HCT116 (cell line): ENCODE results near the gene SBF2. TPM values are rescaled to one million over a fixed set of nuclear protein-coding genes. Genes with fewer than 3 reads are reported as not detected.

Experiments
- ATAC-seq: fragments of 200-7000 bp; cut with Tn5 transposase; 2 replicates; pipeline ENCODE4 v1.9.1; 2020; ENCODE audit warnings: mild to moderate bottlenecking, moderate library complexity
- BruUV-seq: library from RNA; stranded (reverse); fragments of 400-500 nt; replicated peaks from 2 replicates; lab custom pipeline; 2021; lab: Mats Ljungman, UMichigan
- CTCF ChIA-PET: fragments of 300-600 bp; sonication (Branson Sonifier 250); formaldehyde crosslinking; loops from one replicate; lab custom pipeline; 2021; ENCODE audit warnings: antibody characterized with exemption; lab: Charles Lee
- POLR2A ChIA-PET: fragments of 300-600, 350-600 bp; sonication (Branson Sonifier 250); formaldehyde crosslinking; loops from one replicate; lab custom pipeline; 2021; ENCODE audit warnings: antibody characterized with exemption; lab: Charles Lee
- RAD21 ChIA-PET, 2 experiments: fragments of 300-600 bp; sonication (Branson Sonifier 250); formaldehyde crosslinking; loops; one replicate each; lab custom pipeline; 2023; ENCODE audit warnings: low total read pairs in 2 of 2; ENCODE audit not compliant: uncharacterized antibody in 2 of 2, unreplicated experiment in 2 of 2, low non-redundant PET in 1 of 2; lab: Charles Lee
- DNase-seq: peaks from one replicate; pipeline ENCODE4 v3.0.0-alpha.2; 2010; ENCODE audit warnings: low read depth, low spot score
- H2AFZ ChIP-seq: fragments of 200-600 bp; shearing (Covaris generic), sonication (generic); 2 replicates; pipeline ENCODE4 v1.6.1; 2017; ENCODE audit warnings: low read depth, mixed run types, mixed read lengths, antibody characterized with exemption, low read length; ENCODE audit not compliant: poor library complexity, severe bottlenecking
- H3K27ac ChIP-seq: 2 replicates; pipeline ENCODE4 v1.5.1; 2012; ENCODE audit warnings: low read depth, low read length
- H3K27me3 ChIP-seq: fragments of 200-600 bp; sonication (generic); 2 replicates; pipeline ENCODE4 v1.6.1; 2016; ENCODE audit warnings: mixed run types, low read length, mixed read lengths; ENCODE audit not compliant: insufficient read depth
- H3K36me3 ChIP-seq, 2 experiments: fragments of 200-500 bp in 1 of 2; fragments of 200-600 bp in 1 of 2; sonication (Bioruptor generic) in 1 of 2; sonication (generic) in 1 of 2; 2 replicates each; pipeline versions ENCODE4 v1.5.1 to v1.6.1; 2014 to 2016; ENCODE audit warnings: low read length in 2 of 2, inconsistent platforms in 1 of 2, mixed read lengths in 1 of 2, mixed run types in 1 of 2; ENCODE audit not compliant: insufficient read depth in 2 of 2, control insufficient read depth in 1 of 2
- H3K4me1 ChIP-seq, 2 experiments: fragments of 200-600 bp in 1 of 2; sonication (generic) in 1 of 2; 2 replicates each; pipeline versions ENCODE4 v1.5.1 to v1.6.1; 2012 to 2017; ENCODE audit warnings: low read length in 2 of 2, inconsistent platforms in 1 of 2, mild to moderate bottlenecking in 1 of 2, mixed read lengths in 1 of 2, mixed run types in 1 of 2, moderate library complexity in 1 of 2; ENCODE audit not compliant: insufficient read depth in 2 of 2, control insufficient read depth in 1 of 2
- H3K4me2 ChIP-seq: fragments of 200-600 bp; sonication (generic); 2 replicates; pipeline ENCODE4 v1.6.1; 2017; ENCODE audit warnings: mixed run types, low read length, mixed read lengths
- H3K4me3 ChIP-seq, 2 experiments: fragments of 200-600 bp in 1 of 2; sonication (generic) in 1 of 2; replicated peaks in 1 of 2; 2 replicates each; pipeline ENCODE4 v1.5.1; 2011 to 2016; ENCODE audit warnings: low read length in 2 of 2, control low read depth in 1 of 2, low read depth in 1 of 2, mild to moderate bottlenecking in 1 of 2, mixed read lengths in 1 of 2, mixed run types in 1 of 2
- H3K79me2 ChIP-seq: fragments of 200-600 bp; sonication (generic); 2 replicates; pipeline ENCODE4 v1.6.1; 2017; ENCODE audit warnings: mild to moderate bottlenecking, mixed run types, low read length, moderate library complexity, mixed read lengths; ENCODE audit not compliant: insufficient read depth
- H3K9ac ChIP-seq: fragments of 200-600 bp; sonication (generic); 2 replicates; pipeline ENCODE4 v1.6.1; 2016; ENCODE audit warnings: low read length, mixed read lengths
- H3K9me2 ChIP-seq: fragments of 200-600 bp; sonication (generic), shearing (Covaris generic); 2 replicates; pipeline ENCODE4 v1.6.1; 2017; ENCODE audit warnings: mixed run types, mild to moderate bottlenecking, moderate library complexity; ENCODE audit not compliant: insufficient read depth
- H3K9me3 ChIP-seq, 2 experiments: fragments of 200-500 bp in 1 of 2; fragments of 200-600 bp in 1 of 2; sonication (Bioruptor generic) in 1 of 2; sonication (generic) in 1 of 2; 2 replicates each; pipeline ENCODE4 v1.6.1; 2014 to 2017; ENCODE audit warnings: low read length in 2 of 2, mixed read lengths in 2 of 2, inconsistent platforms in 1 of 2, low read depth in 1 of 2, mild to moderate bottlenecking in 1 of 2, mixed run types in 1 of 2, moderate library complexity in 1 of 2; ENCODE audit not compliant: control insufficient read depth in 1 of 2, insufficient read depth in 1 of 2
- H4K20me1 ChIP-seq: fragments of 200-600 bp; sonication (generic), shearing (Covaris generic); 2 replicates; pipeline ENCODE4 v1.6.1; 2017; ENCODE audit warnings: mixed run types, mild to moderate bottlenecking, moderate library complexity; ENCODE audit not compliant: insufficient read depth
- CEBPB ChIP-seq: IDR thresholded peaks from 2 replicates; pipeline ENCODE4 v1.6.1; 2012; ENCODE audit warnings: low read depth
- ELF1 ChIP-seq: IDR thresholded peaks from 2 replicates; pipeline ENCODE4 v1.6.1; 2012; ENCODE audit warnings: low read depth, borderline replicate concordance
- EZH2 ChIP-seq: fragments of 200-600 bp; sonication (generic); IDR thresholded peaks from 2 replicates; pipeline ENCODE4 v1.6.1; 2017; ENCODE audit warnings: antibody characterized with exemption, mixed run types
- EZH2phosphoT487 ChIP-seq: fragments of 200-600 bp; IDR thresholded peaks from 2 replicates; pipeline ENCODE4 v1.6.1; 2018; ENCODE audit warnings: antibody characterized with exemption, borderline replicate concordance
- JUND ChIP-seq: IDR thresholded peaks from 2 replicates; pipeline ENCODE4 v1.6.1; 2012
- POLR2A ChIP-seq: IDR thresholded peaks from 2 replicates; pipeline ENCODE4 v1.7.0; 2011; ENCODE audit warnings: borderline replicate concordance; ENCODE audit not compliant: insufficient read depth, insufficient read length; ENCODE audit errors: extremely low read depth
- RAD21 ChIP-seq: IDR thresholded peaks from 2 replicates; pipeline ENCODE4 v1.6.1; 2012; ENCODE audit warnings: low read depth, mild to moderate bottlenecking
- SP1 ChIP-seq: IDR thresholded peaks from 2 replicates; pipeline ENCODE4 v1.6.1; 2012; ENCODE audit warnings: low read depth
- SRF ChIP-seq: IDR thresholded peaks from 2 replicates; pipeline ENCODE4 v1.6.1; 2012; ENCODE audit warnings: low read depth
- TCF7L2 ChIP-seq: IDR thresholded peaks from 2 replicates; pipeline ENCODE4 v1.7.0; 2011; ENCODE audit warnings: borderline replicate concordance, inconsistent platforms; ENCODE audit not compliant: insufficient read depth, insufficient read length; ENCODE audit errors: extremely low read depth
- YY1 ChIP-seq: IDR thresholded peaks from 2 replicates; pipeline ENCODE4 v1.6.1; 2011; ENCODE audit warnings: low read length, low read depth, moderate library complexity, mild to moderate bottlenecking; ENCODE audit not compliant: insufficient replicate concordance; ENCODE audit errors: extremely low read depth
- ZFX ChIP-seq: fragments of 450-650 bp; IDR thresholded peaks from 2 replicates; pipeline ENCODE4 v1.6.1; 2017
- ZNF274 ChIP-seq: fragments of 200-500 bp; sonication (Bioruptor generic); IDR thresholded peaks from 2 replicates; pipeline ENCODE4 v1.6.1; 2014; ENCODE audit warnings: mild to moderate bottlenecking, low read depth, low read length, inconsistent platforms
- intact Hi-C: fragments of 100-400 bp; cut with micrococcal nuclease; formaldehyde crosslinking; loops from 2 replicates; pipeline ENCODE4 v1.10.0; 2022
- total RNA-seq: library from RNA; stranded (reverse); gene quantifications from one replicate; pipeline ENCODE4 v1.2.1, GENCODE V29; 2021; ENCODE audit not compliant: unreplicated experiment
- TF ChIP-seq, protein P1 (sequence below), 3 experiments: fragments of 200-600 bp in 1 of 3; sonication (generic) in 1 of 3; IDR thresholded peaks in 2 of 3; conservative IDR thresholded peaks in 1 of 3; 2 replicates each; pipeline ENCODE4 v1.5.1; 2012 to 2017; ENCODE audit warnings: low read depth in 2 of 3, low read length in 2 of 3, antibody characterized with exemption in 1 of 3, borderline replicate concordance in 1 of 3, control low read depth in 1 of 3, mild to moderate bottlenecking in 1 of 3, mixed read lengths in 1 of 3, mixed run types in 1 of 3, moderate library complexity in 1 of 3; ENCODE audit not compliant: insufficient read depth in 1 of 3
- TF ChIP-seq, protein P2 (sequence below): IDR thresholded peaks from 2 replicates; pipeline ENCODE4 v1.6.1; 2012

Gene SBF2
- total RNA-seq, 1 experiment from 2014 or later, result 35.0 TPM

DNA sequence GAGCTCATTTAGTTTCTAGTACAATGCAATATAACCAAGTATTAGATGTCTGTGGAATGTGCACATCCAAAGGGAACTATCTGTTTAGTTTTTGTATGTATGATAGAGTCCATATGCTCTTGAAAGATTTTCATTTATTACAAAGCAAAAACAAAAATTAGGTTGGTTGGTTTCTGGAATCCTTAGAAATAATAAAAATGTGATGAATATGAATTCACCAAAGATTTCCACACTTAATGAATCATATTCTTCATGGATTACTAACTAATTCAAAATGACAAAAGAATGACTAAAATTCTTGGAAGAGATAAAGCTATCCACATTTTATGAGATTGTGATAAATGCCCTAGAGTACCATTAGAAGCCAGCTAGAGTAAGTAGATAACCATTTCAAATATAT lies 261.1 kb downstream of the SBF2 start:
- H3K9me2 ChIP-seq, result no peaks in the 10 kb centered on the region
- ChIA-PET CTCF (no interaction called here), POLR2A (no interaction called here), RAD21 (no interaction called here)
- no peak overlapping the region for H3K27ac ChIP-seq
- ATAC-seq (no peak), DNase-seq (no peak)
- no peaks in the 10 kb centered on the region for H3K27me3 ChIP-seq
- no peaks in the 10 kb centered on the region for H3K36me3 ChIP-seq
- no peak overlapping the region; the same call in 1 of the 2 replicates for H3K9ac ChIP-seq
- no TSS peak for BruUV-seq
- TF ChIP-seq SRF, result no peak
- TF ChIP-seq YY1, result no peak
- no peak for TF ChIP-seq POLR2A
- no peak for TF ChIP-seq EZH2
- TF ChIP-seq RAD21, result no peak
- no peak for TF ChIP-seq ELF1
- no peak for TF ChIP-seq EZH2phosphoT487
- TF ChIP-seq CEBPB, result no peak
- no peak for TF ChIP-seq JUND
- TF ChIP-seq TCF7L2, result no peak
- no peak for TF ChIP-seq SP1
- TF ChIP-seq, protein P1, sequence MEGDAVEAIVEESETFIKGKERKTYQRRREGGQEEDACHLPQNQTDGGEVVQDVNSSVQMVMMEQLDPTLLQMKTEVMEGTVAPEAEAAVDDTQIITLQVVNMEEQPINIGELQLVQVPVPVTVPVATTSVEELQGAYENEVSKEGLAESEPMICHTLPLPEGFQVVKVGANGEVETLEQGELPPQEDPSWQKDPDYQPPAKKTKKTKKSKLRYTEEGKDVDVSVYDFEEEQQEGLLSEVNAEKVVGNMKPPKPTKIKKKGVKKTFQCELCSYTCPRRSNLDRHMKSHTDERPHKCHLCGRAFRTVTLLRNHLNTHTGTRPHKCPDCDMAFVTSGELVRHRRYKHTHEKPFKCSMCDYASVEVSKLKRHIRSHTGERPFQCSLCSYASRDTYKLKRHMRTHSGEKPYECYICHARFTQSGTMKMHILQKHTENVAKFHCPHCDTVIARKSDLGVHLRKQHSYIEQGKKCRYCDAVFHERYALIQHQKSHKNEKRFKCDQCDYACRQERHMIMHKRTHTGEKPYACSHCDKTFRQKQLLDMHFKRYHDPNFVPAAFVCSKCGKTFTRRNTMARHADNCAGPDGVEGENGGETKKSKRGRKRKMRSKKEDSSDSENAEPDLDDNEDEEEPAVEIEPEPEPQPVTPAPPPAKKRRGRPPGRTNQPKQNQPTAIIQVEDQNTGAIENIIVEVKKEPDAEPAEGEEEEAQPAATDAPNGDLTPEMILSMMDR (IDR thresholded peaks at IDR 0.05 in 2 of 3, conservative IDR thresholded peaks at IDR 0.05 in 1 of 3; ENCODE audit: borderline replicate concordance in 1 of 3, insufficient read depth in 1 of 3, low read depth in 2 of 3, low read length in 2 of 3), result no peak
- no peak for TF ChIP-seq ZNF274
- no peak for TF ChIP-seq ZFX
- TF ChIP-seq, protein P2, sequence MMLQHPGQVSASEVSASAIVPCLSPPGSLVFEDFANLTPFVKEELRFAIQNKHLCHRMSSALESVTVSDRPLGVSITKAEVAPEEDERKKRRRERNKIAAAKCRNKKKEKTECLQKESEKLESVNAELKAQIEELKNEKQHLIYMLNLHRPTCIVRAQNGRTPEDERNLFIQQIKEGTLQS, result no peak
- intact Hi-C loops, result no loop called here
- no peaks in the 10 kb centered on the region for H4K20me1 ChIP-seq
- H3K4me2 ChIP-seq, result no peak overlapping the region
- no peaks in the 10 kb centered on the region for H3K4me1 ChIP-seq
- H2AFZ ChIP-seq, result no peak overlapping the region
- H3K79me2 ChIP-seq, result no peaks in the 10 kb centered on the region
- no peaks in the 10 kb centered on the region for H3K9me3 ChIP-seq
- no peak overlapping the region for H3K4me3 ChIP-seq
